Suprapubic skin (tissue), 4 donors: ENCODE measurements around the gene GULP1. TPM values are rescaled to one million over a fixed set of nuclear protein-coding genes. Genes with fewer than 3 reads are reported as not detected.
A peak's percentile ranks its signal among the peaks of the same experiment; 100 is the strongest.

Experiments used
- DNase-seq, 2 donors: peaks; one replicate each; pipeline ENCODE4 v3.0.0-alpha.2; 2019; ENCODE audit warnings: low spot score in 2 of 2
- H3K27ac ChIP-seq: fragments of 200-600 bp; sonication (generic); one replicate; pipeline ENCODE4 v1.5.1; 2019
- H3K27me3 ChIP-seq: fragments of 200-600 bp; sonication (generic); one replicate; pipeline ENCODE4 v1.5.1; 2019
- H3K36me3 ChIP-seq: fragments of 200-600 bp; sonication (generic); one replicate; pipeline ENCODE4 v1.5.1; 2019
- H3K4me1 ChIP-seq: fragments of 200-600 bp; sonication (generic); one replicate; pipeline ENCODE4 v1.5.1; 2019
- H3K4me3 ChIP-seq: fragments of 200-600 bp; sonication (generic); one replicate; pipeline ENCODE4 v1.5.1; 2019; ENCODE audit warnings: mild to moderate bottlenecking
- H3K9me3 ChIP-seq: fragments of 200-600 bp; sonication (generic); one replicate; pipeline ENCODE4 v1.5.1; 2019
- CTCF ChIP-seq, 2 donors: fragments of 200-600 bp in 1 of 2; fragments of 450-650 bp in 1 of 2; sonication (generic) in 1 of 2; IDR thresholded peaks; one replicate each; pipeline ENCODE4 v1.5.1; 2016 to 2019; ENCODE audit warnings: antibody characterized with exemption in 2 of 2, mild to moderate bottlenecking in 1 of 2, moderate library complexity in 1 of 2
- EP300 ChIP-seq: sonication (generic); formaldehyde crosslinking; IDR thresholded peaks from one replicate; pipeline ENCODE4 v1.6.1; 2017; ENCODE audit warnings: antibody characterized with exemption
- POLR2A ChIP-seq, 2 donors: fragments of 450-650 bp; IDR thresholded peaks; one replicate each; pipeline ENCODE4 v1.6.1; 2017; ENCODE audit warnings: antibody characterized with exemption in 2 of 2, mild to moderate bottlenecking in 2 of 2, moderate library complexity in 2 of 2
- POLR2AphosphoS5 ChIP-seq, 3 donors: sonication (generic); formaldehyde crosslinking; IDR thresholded peaks; one replicate each; pipeline ENCODE4 v1.6.1; 2017; ENCODE audit warnings: antibody characterized with exemption in 3 of 3
- WGBS: methylation state at CpG from one replicate; pipeline ENCODE4 v1.1.5; 2018; 5-methylcytosine and 5-hydroxymethylcytosine counted together
- total RNA-seq, 4 donors: library from RNA; depleted of rRNA; stranded (reverse); fragments of >200 nt; gene quantifications; one replicate each; pipeline ENCODE4 v1.1.0, GENCODE V29; 2016

Gene GULP1
- total RNA-seq, 4 donors from 2014 or later = 14.3 to 21.3 (median 17.5) TPM

DNA sequence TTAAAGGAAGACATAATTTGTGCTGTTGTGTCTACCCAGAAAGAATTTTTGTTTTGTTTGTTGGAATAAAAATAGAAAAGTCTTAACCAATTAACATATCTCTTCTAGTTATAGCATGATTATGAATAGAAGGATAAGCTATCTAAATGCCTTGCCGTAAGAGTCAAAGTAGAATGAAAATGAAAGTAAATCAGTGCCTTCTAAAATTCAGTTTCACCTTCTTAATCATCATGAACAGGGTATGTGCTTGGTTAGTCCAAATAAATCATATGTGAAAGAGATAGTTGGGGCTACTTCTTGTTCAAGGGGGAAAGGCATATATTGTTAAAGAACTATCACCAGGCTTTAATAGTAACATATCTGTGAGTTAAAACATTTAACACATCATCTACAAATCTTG is 91.5 kb downstream of the GULP1 start:
- no peak for DNase-seq
- Histone ChIP-seq H3K4me3 (peak overlapping the region; percentile 6), H3K36me3 (peaks cover 4% of the 10 kb centered on the region), H3K27ac (no peak overlapping the region), H3K4me1 (peaks cover 9% of the 10 kb centered on the region), H3K27me3 (no peaks in the 10 kb centered on the region), H3K9me3 (no peaks in the 10 kb centered on the region)
- TF ChIP-seq CTCF (IDR thresholded peaks at IDR 0.05) (no peak), EP300 (no peak), POLR2AphosphoS5 (IDR thresholded peaks at IDR 0.05) (no peak), POLR2A (IDR thresholded peaks at IDR 0.05) (no peak)
- 48% methylated on average over 1 of the region's 1 CpG for WGBS

DNA sequence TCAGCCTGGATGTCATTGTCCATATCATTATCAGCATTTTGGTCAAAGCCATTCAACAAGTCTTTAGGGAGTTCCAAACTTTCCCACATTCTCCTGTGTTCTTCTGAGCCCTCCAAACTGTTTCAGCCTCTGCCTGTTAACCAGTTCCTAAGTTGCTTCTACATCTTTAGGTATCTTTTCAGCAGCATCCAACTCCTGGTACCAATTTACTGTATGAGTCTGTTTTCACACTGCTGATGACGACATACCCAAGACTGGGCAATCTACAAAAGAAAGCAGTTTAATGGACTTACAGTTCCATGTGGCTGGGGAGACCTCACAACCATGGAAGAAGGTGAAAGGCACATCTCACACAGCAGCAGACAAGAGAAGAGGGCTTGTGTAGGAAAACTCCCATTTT is 94.2 kb downstream of the GULP1 start:
- 91% methylated on average over 1 of the region's 1 CpG for WGBS
- no peak overlapping the region for H3K27ac ChIP-seq
- no peaks in the 10 kb centered on the region for H3K27me3 ChIP-seq
- peaks cover 4% of the 10 kb centered on the region for H3K36me3 ChIP-seq
- no peak for TF ChIP-seq EP300
- TF ChIP-seq CTCF (IDR thresholded peaks at IDR 0.05) = no peak
- no peak for TF ChIP-seq POLR2A (IDR thresholded peaks at IDR 0.05)
- TF ChIP-seq POLR2AphosphoS5 (IDR thresholded peaks at IDR 0.05) = no peak
- peaks cover 9% of the 10 kb centered on the region for H3K4me1 ChIP-seq
- no peaks in the 10 kb centered on the region for H3K9me3 ChIP-seq
- DNase-seq = no peak
- no peak overlapping the region for H3K4me3 ChIP-seq

GRCh38 chr2:188388831-188389230 is 97.2 kb downstream of the GULP1 start:
- DNase-seq = no peak
- no peak overlapping the region for H3K27ac ChIP-seq
- peaks cover 4% of the 10 kb centered on the region for H3K36me3 ChIP-seq
- H3K9me3 ChIP-seq = no peaks in the 10 kb centered on the region
- H3K4me1 ChIP-seq = no peaks in the 10 kb centered on the region
- TF ChIP-seq CTCF (IDR thresholded peaks at IDR 0.05) (no peak), POLR2A (IDR thresholded peaks at IDR 0.05) (no peak), POLR2AphosphoS5 (IDR thresholded peaks at IDR 0.05) (no peak), EP300 (no peak)
- no peaks in the 10 kb centered on the region for H3K27me3 ChIP-seq
- H3K4me3 ChIP-seq = no peak overlapping the region
- 77% methylated on average over 3 of the region's 3 CpGs for WGBS

GRCh38 chr2:188391354-188391753 is 99.7 kb downstream of the GULP1 start:
- Histone ChIP-seq H3K36me3 (no peaks in the 10 kb centered on the region), H3K9me3 (no peaks in the 10 kb centered on the region), H3K27me3 (no peaks in the 10 kb centered on the region), H3K27ac (no peak overlapping the region), H3K4me1 (no peaks in the 10 kb centered on the region), H3K4me3 (no peak overlapping the region)
- TF ChIP-seq POLR2A (IDR thresholded peaks at IDR 0.05) = no peak
- TF ChIP-seq POLR2AphosphoS5 (IDR thresholded peaks at IDR 0.05) = no peak
- no peak for TF ChIP-seq CTCF (IDR thresholded peaks at IDR 0.05)
- no peak for TF ChIP-seq EP300
- no peak for DNase-seq

DNA sequence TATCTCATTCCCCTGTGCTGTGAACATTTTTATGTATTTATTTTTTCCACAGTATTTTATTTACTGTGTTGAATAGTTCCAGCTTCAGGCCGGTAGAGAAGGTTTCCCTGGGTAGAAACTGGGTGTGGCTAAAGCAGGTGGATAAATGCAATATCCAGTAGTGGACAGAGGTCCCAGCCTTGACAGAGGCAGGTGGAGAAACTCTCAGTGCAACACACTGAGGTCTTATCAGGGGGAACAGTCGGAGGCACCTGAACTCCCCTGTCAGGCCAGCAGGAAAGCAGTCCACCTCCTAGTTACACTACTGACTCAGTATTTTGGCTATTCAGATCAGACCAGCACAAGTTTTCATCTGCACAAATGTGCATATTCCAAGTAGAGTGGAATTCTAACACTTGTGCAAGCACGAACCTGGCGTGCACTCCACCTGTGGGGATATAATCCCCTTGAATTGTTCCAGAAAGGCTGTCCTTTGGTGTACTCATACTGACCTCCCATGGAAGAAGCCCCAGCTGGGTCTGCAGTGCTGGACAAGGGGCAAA is 103.3 kb downstream of the GULP1 start:
- H3K9me3 ChIP-seq = no peaks in the 10 kb centered on the region
- TF ChIP-seq POLR2AphosphoS5 (IDR thresholded peaks at IDR 0.05) (no peak), CTCF (IDR thresholded peaks at IDR 0.05) (no peak), POLR2A (IDR thresholded peaks at IDR 0.05) (no peak), EP300 (no peak)
- H3K4me3 ChIP-seq = no peak overlapping the region
- H3K36me3 ChIP-seq = no peaks in the 10 kb centered on the region
- WGBS = 90% methylated on average over 4 of the region's 4 CpGs
- no peaks in the 10 kb centered on the region for H3K27me3 ChIP-seq
- DNase-seq = no peak
- no peaks in the 10 kb centered on the region for H3K4me1 ChIP-seq
- no peak overlapping the region for H3K27ac ChIP-seq
